Activated T-cell treated with anti-CD3 and anti-CD28 coated beads for 48 hours (primary cell): ENCODE measurements around the gene SELPLG.
"Not testable (repeated sequence)": the region's sequence is repeated elsewhere in the genome, so short reads cannot be mapped to it uniquely, and the experiment has no call there.

Source experiments
- DNase-seq: peaks from one replicate; pipeline ENCODE4 v3.0.0-alpha.2; 2020; ENCODE audit warnings: low read depth

The SELPLG gene

GRCh38 chr12:108619369-108620160, 14.1 kb downstream of the SELPLG start:
- DNase-seq: no peak

GRCh38 chr12:108618953-108619274, 14.8 kb downstream of the SELPLG start:
- DNase-seq: not testable (repeated sequence)

- DNase-seq: peak; percentile 73
Observed at GRCh38 chr12:108618079-108618952, 15.4 kb downstream of the SELPLG start.

- DNase-seq: peak; percentile 78
Observed at GRCh38 chr12:108616941-108617858, 16.5 kb downstream of the SELPLG start.

GRCh38 chr12:108616359-108616758, 17.3 kb downstream of the SELPLG start:
- DNase-seq: no peak

GRCh38 chr12:108615918-108616317, 17.8 kb downstream of the SELPLG start:
- DNase-seq: no peak

- DNase-seq: no peak
Observed at GRCh38 chr12:108614639-108615038, 19.1 kb downstream of the SELPLG start.

- no peak for DNase-seq
Observed at GRCh38 chr12:108614041-108614440, 19.7 kb downstream of the SELPLG start.

- DNase-seq: no peak
Observed at GRCh38 chr12:108613548-108613947, 20.1 kb downstream of the SELPLG start.

GRCh38 chr12:108612788-108613282, 20.9 kb downstream of the SELPLG start:
- no peak for DNase-seq

GRCh38 chr12:108611884-108612415, 21.7 kb downstream of the SELPLG start:
- DNase-seq: no peak

GRCh38 chr12:108610856-108611605, 22.7 kb downstream of the SELPLG start:
- DNase-seq: no peak

GRCh38 chr12:108610336-108610815, 23.3 kb downstream of the SELPLG start:
- DNase-seq: no peak

- no peak for DNase-seq
Observed at GRCh38 chr12:108609537-108610335, 24.0 kb downstream of the SELPLG start.

GRCh38 chr12:108608616-108609015, 25.1 kb downstream of the SELPLG start:
- no peak for DNase-seq

GRCh38 chr12:108607981-108608600, 25.6 kb downstream of the SELPLG start:
- DNase-seq: no peak

GRCh38 chr12:108606492-108606891, 27.2 kb downstream of the SELPLG start:
- DNase-seq: no peak

- no peak for DNase-seq
Observed at GRCh38 chr12:108605690-108606406, 27.8 kb downstream of the SELPLG start.
